PC-3 (cell line): ENCODE data around the gene LIN28B. TPM values are rescaled to one million over a fixed set of nuclear protein-coding genes. Genes with fewer than 3 reads are reported as not detected.

Experiments used
- ATAC-seq: fragments of 200-7000 bp; cut with Tn5 transposase; 2 replicates; pipeline ENCODE4 v1.9.1; 2020; ENCODE audit warnings: mild to moderate bottlenecking, moderate library complexity
- BruUV-seq: library from RNA; stranded (reverse); fragments of 400-500 nt; replicated peaks from 2 replicates; lab custom pipeline; 2021; lab: Mats Ljungman, UMichigan
- CTCF ChIA-PET: fragments of 300-600 bp; sonication (Branson Sonifier 250); formaldehyde crosslinking; loops from one replicate; lab custom pipeline; 2022; ENCODE audit warnings: antibody characterized with exemption; lab: Charles Lee
- POLR2A ChIA-PET: fragments of 300-600 bp; sonication (Branson Sonifier 250); formaldehyde crosslinking; loops from one replicate; lab custom pipeline; 2022; ENCODE audit warnings: antibody characterized with exemption; ENCODE audit not compliant: unreplicated experiment; lab: Charles Lee
- DNase-seq: peaks from one replicate; pipeline ENCODE4 v3.0.0-alpha.2; 2015
- H2AFZ ChIP-seq: fragments of 300-600 bp; sonication (generic); 2 replicates; pipeline ENCODE4 v1.6.0; 2016; ENCODE audit warnings: antibody characterized with exemption, low read length
- H3F3A ChIP-seq: fragments of 300-600 bp; sonication (generic); one replicate; pipeline ENCODE4 v1.6.0; 2017; ENCODE audit warnings: antibody characterized with exemption, low read length, control low read depth, mild to moderate bottlenecking; ENCODE audit not compliant: unreplicated experiment
- H3K27ac ChIP-seq: fragments of 300-600 bp; sonication (generic); 2 replicates; pipeline ENCODE4 v1.5.1; 2016; ENCODE audit warnings: mild to moderate bottlenecking, low read length
- H3K27me3 ChIP-seq: fragments of 300-600 bp; sonication (generic); 2 replicates; pipeline ENCODE4 v1.6.1; 2016; ENCODE audit warnings: low read length, mixed read lengths
- H3K36me3 ChIP-seq: fragments of 300-600 bp; sonication (generic); 2 replicates; pipeline ENCODE4 v1.6.1; 2016; ENCODE audit warnings: low read depth, mixed run types, low read length, mixed read lengths
- H3K4me1 ChIP-seq: fragments of 300-600 bp; sonication (generic); 2 replicates; pipeline ENCODE4 v1.5.1; 2016; ENCODE audit warnings: low read length; ENCODE audit not compliant: insufficient read depth
- H3K4me2 ChIP-seq: fragments of 300-600 bp; sonication (generic); 2 replicates; pipeline ENCODE4 v1.6.0; 2016; ENCODE audit warnings: low read length
- H3K4me3 ChIP-seq: fragments of 300-600 bp; sonication (generic); 2 replicates; pipeline ENCODE4 v1.5.1; 2016; ENCODE audit warnings: mild to moderate bottlenecking, low read length, mixed read lengths
- H3K79me2 ChIP-seq: fragments of 300-600 bp; sonication (generic); 2 replicates; pipeline ENCODE4 v1.6.1; 2017; ENCODE audit warnings: low read length, mixed read lengths
- H3K9ac ChIP-seq: fragments of 300-600 bp; sonication (generic); 2 replicates; pipeline ENCODE4 v1.6.0; 2016; ENCODE audit warnings: mild to moderate bottlenecking, low read length
- H3K9me2 ChIP-seq: fragments of 300-600 bp; sonication (generic); replicated peaks from 2 replicates; pipeline ENCODE4 v1.6.1; 2016; ENCODE audit warnings: mixed run types, low read length, mixed read lengths
- H3K9me3 ChIP-seq: fragments of 300-600 bp; sonication (generic); 2 replicates; pipeline ENCODE4 v1.6.1; 2016; ENCODE audit warnings: low read length, mixed read lengths
- H4K20me1 ChIP-seq: fragments of 300-600 bp; sonication (generic); 2 replicates; pipeline ENCODE4 v1.6.1; 2016; ENCODE audit warnings: low read length, mixed read lengths
- EZH2 ChIP-seq: fragments of 300-600 bp; sonication (generic); IDR thresholded peaks from one replicate; pipeline ENCODE4 v1.6.1; 2017; ENCODE audit warnings: antibody characterized with exemption, mild to moderate bottlenecking, low read length; ENCODE audit not compliant: unreplicated experiment
- EZH2phosphoT487 ChIP-seq: fragments of 300-600 bp; sonication (generic); IDR thresholded peaks from 2 replicates; pipeline ENCODE4 v1.6.1; 2018; ENCODE audit warnings: mild to moderate bottlenecking, antibody characterized with exemption, low read length, borderline replicate concordance
- intact Hi-C: fragments of 100-400 bp; cut with micrococcal nuclease; formaldehyde crosslinking; loops from 2 replicates; pipeline ENCODE4 v1.9.0; 2023
- total RNA-seq: library from RNA; depleted of rRNA; stranded (reverse); fragments of >200 nt; gene quantifications from 2 replicates; pipeline ENCODE4 v1.2.3, GENCODE V29; 2014
- TF ChIP-seq, protein P1 (sequence below): fragments of 300-600 bp; sonication (generic); conservative IDR thresholded peaks from 2 replicates; pipeline ENCODE4 v1.5.1; 2017; ENCODE audit warnings: antibody characterized with exemption, low read depth, mild to moderate bottlenecking, low read length

LIN28B gene
- total RNA-seq, 1 experiment from 2014 or later = 0.11 TPM

DNA sequence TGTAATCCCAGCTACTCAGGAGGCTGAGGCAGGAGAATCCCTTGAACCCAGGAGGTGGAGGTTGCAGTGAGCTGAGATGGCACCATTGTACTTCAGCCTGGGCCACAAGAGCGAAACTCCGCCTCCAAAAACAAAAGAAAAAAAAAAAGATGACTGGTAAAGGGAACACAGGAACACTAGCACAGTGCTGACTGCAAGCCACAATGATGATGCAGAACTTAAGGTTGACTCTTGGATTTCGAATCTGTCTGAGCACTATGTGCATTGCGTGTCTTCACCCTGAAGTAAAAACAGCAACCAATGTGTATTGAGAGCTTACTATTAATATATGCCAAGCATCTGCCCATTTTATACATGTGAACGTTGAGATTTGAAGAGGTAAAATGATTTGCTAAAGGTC lies 27.6 kb upstream of the LIN28B start:
- Histone ChIP-seq H3K9me3 (no peaks in the 10 kb centered on the region), H3K27ac (no peak overlapping the region), H3K9me2 (no peaks in the 10 kb centered on the region), H3K27me3 (peaks cover 12% of the 10 kb centered on the region), H3K4me1 (no peaks in the 10 kb centered on the region), H3K4me2 (no peak overlapping the region), H3K9ac (no peak overlapping the region), H3K79me2 (no peaks in the 10 kb centered on the region), H3F3A (no peaks in the 10 kb centered on the region), H3K4me3 (no peak overlapping the region), H2AFZ (no peak overlapping the region), H3K36me3 (no peaks in the 10 kb centered on the region), H4K20me1 (no peaks in the 10 kb centered on the region)
- intact Hi-C loops = no loop called here
- ATAC-seq (no peak), DNase-seq (no peak)
- ChIA-PET CTCF (no interaction called here), POLR2A (no interaction called here)
- TF ChIP-seq, protein P1, sequence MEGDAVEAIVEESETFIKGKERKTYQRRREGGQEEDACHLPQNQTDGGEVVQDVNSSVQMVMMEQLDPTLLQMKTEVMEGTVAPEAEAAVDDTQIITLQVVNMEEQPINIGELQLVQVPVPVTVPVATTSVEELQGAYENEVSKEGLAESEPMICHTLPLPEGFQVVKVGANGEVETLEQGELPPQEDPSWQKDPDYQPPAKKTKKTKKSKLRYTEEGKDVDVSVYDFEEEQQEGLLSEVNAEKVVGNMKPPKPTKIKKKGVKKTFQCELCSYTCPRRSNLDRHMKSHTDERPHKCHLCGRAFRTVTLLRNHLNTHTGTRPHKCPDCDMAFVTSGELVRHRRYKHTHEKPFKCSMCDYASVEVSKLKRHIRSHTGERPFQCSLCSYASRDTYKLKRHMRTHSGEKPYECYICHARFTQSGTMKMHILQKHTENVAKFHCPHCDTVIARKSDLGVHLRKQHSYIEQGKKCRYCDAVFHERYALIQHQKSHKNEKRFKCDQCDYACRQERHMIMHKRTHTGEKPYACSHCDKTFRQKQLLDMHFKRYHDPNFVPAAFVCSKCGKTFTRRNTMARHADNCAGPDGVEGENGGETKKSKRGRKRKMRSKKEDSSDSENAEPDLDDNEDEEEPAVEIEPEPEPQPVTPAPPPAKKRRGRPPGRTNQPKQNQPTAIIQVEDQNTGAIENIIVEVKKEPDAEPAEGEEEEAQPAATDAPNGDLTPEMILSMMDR = no peak
- TF ChIP-seq EZH2phosphoT487 = no peak
- no peak for TF ChIP-seq EZH2
- no TSS peak for BruUV-seq

DNA sequence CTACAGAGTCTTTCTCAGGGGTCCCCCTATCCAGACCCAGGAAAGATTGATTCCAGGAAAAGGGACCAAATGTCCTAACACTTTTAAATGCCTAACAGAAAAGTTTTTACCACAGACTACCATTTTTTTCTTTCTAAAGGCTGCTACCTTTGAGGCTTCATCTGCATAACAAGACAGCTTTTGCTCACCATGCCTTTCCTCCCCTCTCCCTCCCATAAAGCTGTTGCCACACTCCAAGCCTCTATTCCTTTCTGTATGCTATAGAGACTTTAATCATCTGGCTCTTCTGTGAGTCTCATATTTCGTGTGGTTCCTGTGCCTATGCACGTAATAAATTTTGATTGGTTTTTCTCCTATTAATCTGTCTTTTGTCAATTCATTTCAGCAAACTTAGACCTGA lies 26.0 kb upstream of the LIN28B start:
- Histone ChIP-seq H2AFZ (no peak overlapping the region), H3K9me2 (no peaks in the 10 kb centered on the region), H3K27me3 (peaks cover 24% of the 10 kb centered on the region), H3K27ac (no peak overlapping the region), H3K9me3 (no peaks in the 10 kb centered on the region), H4K20me1 (no peaks in the 10 kb centered on the region), H3K4me2 (no peak overlapping the region), H3K4me3 (no peak overlapping the region), H3K4me1 (no peaks in the 10 kb centered on the region), H3K36me3 (no peaks in the 10 kb centered on the region), H3K79me2 (no peaks in the 10 kb centered on the region), H3K9ac (no peak overlapping the region), H3F3A (no peaks in the 10 kb centered on the region)
- no peak for ATAC-seq
- TF ChIP-seq, protein P1 = no peak
- TF ChIP-seq EZH2phosphoT487 = no peak
- no peak for TF ChIP-seq EZH2
- POLR2A ChIA-PET = no interaction called here
- intact Hi-C loops = no loop called here
- DNase-seq = no peak
- BruUV-seq = no TSS peak
- CTCF ChIA-PET = no interaction called here

DNA sequence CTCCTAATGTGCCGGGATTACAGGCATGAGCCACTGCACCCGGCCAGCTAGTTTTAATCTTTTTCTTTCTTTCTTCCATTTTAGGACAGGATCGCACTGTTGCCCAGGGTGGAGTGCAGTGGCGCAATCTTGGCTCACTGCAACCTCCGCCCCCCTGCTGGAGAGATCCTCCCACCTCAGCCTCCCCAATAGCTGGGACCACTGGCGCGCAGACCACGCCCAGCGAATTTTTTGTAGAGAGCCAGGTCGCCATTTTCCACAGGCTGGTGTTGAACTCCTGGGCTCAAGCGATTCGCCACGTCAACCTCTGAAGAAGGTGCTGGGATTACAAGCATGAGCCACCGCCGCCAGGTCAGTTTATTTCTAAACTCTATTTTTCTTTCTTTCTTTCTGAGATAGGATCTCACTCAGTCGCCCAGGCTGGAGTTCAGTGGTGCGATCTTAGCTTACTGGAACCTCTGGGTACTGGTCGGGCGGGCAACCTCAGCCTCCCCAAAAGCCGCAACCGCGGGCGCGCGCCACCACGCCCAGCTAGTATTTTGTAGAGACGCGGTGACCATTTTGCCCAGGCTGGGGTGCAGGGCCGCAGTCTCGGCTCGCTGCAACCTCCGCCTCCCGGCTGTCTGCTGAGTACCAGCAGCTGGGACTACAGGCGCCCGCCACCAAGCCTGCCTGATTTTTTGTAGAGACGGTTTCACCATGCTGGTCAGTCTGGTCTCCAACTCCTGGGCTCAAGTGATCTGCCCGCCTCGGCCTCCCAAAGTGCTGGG lies 20.0 kb upstream of the LIN28B start:
- intact Hi-C loops = no loop called here
- no peak overlapping the region for H3K4me2 ChIP-seq
- H2AFZ ChIP-seq = no peak overlapping the region
- H4K20me1 ChIP-seq = no peaks in the 10 kb centered on the region
- H3K27ac ChIP-seq = no peak overlapping the region
- DNase-seq (no peak), ATAC-seq (no peak)
- H3K9ac ChIP-seq = no peak overlapping the region
- no peaks in the 10 kb centered on the region for H3K9me2 ChIP-seq
- no peaks in the 10 kb centered on the region for H3K9me3 ChIP-seq
- ChIA-PET POLR2A (no interaction called here), CTCF (no interaction called here)
- H3F3A ChIP-seq = no peaks in the 10 kb centered on the region
- H3K79me2 ChIP-seq = no peaks in the 10 kb centered on the region
- BruUV-seq = no TSS peak
- H3K36me3 ChIP-seq = no peaks in the 10 kb centered on the region
- peaks cover 32% of the 10 kb centered on the region for H3K27me3 ChIP-seq
- H3K4me3 ChIP-seq = no peak overlapping the region
- H3K4me1 ChIP-seq = no peaks in the 10 kb centered on the region
- TF ChIP-seq, protein P1 = no peak
- no peak for TF ChIP-seq EZH2
- TF ChIP-seq EZH2phosphoT487 = no peak
